ENCODE data around the gene C4orf17.
"Not testable (repeated sequence)": the region's sequence is repeated elsewhere in the genome, so short reads cannot be mapped to it uniquely, and the experiment has no call there.

C4orf17 gene

GRCh38 chr4:99510721-99511120 is at the start of gene C4orf17:
C4orf17 (plus strand) TSS chr4:99511021; CDS start chr4:99513082, 2,061 bp downstream.
- DNase-seq (ENCODE audit: extremely low read depth in 1 of 2, low read depth in 1 of 2), result no peak

- DNase-seq (ENCODE audit: extremely low read depth in 1 of 2, low read depth in 1 of 2), result no peak
Measured at GRCh38 chr4:99461623-99462401, 49.0 kb upstream of the C4orf17 start.

- DNase-seq (ENCODE audit: extremely low read depth in 1 of 2, low read depth in 1 of 2), result peak in 1 of 2 donors; percentile 20
Measured at GRCh38 chr4:99462875-99463464, 47.9 kb upstream of the C4orf17 start.

- no peak for DNase-seq (ENCODE audit: extremely low read depth in 1 of 2, low read depth in 1 of 2)
Measured at GRCh38 chr4:99463566-99463965, 47.3 kb upstream of the C4orf17 start.

- DNase-seq (ENCODE audit: extremely low read depth in 1 of 2, low read depth in 1 of 2), result no peak
Measured at GRCh38 chr4:99467887-99468286, 42.9 kb upstream of the C4orf17 start.

GRCh38 chr4:99468889-99469288 is 41.9 kb upstream of the C4orf17 start:
- DNase-seq (ENCODE audit: extremely low read depth in 1 of 2, low read depth in 1 of 2), result no peak

GRCh38 chr4:99471349-99471748 is 39.5 kb upstream of the C4orf17 start:
- DNase-seq (ENCODE audit: extremely low read depth in 1 of 2, low read depth in 1 of 2), result no peak

GRCh38 chr4:99471896-99472295 is 38.9 kb upstream of the C4orf17 start:
- no peak for DNase-seq (ENCODE audit: extremely low read depth in 1 of 2, low read depth in 1 of 2)

GRCh38 chr4:99473131-99473530 is 37.7 kb upstream of the C4orf17 start:
- DNase-seq (ENCODE audit: extremely low read depth in 1 of 2, low read depth in 1 of 2), result no peak

GRCh38 chr4:99483636-99484035 is 27.2 kb upstream of the C4orf17 start:
- no peak for DNase-seq (ENCODE audit: extremely low read depth in 1 of 2, low read depth in 1 of 2)

- no peak for DNase-seq (ENCODE audit: extremely low read depth in 1 of 2, low read depth in 1 of 2)
Measured at GRCh38 chr4:99485212-99485611, 25.6 kb upstream of the C4orf17 start.

- DNase-seq (ENCODE audit: extremely low read depth in 1 of 2, low read depth in 1 of 2), result not testable (repeated sequence)
Measured at GRCh38 chr4:99486648-99487047, 24.2 kb upstream of the C4orf17 start.

- no peak for DNase-seq (ENCODE audit: extremely low read depth in 1 of 2, low read depth in 1 of 2)
Measured at GRCh38 chr4:99490286-99490685, 20.5 kb upstream of the C4orf17 start.

- no peak for DNase-seq (ENCODE audit: extremely low read depth in 1 of 2, low read depth in 1 of 2)
Measured at GRCh38 chr4:99504804-99505502, 5.9 kb upstream of the C4orf17 start.

GRCh38 chr4:99506781-99507180 is 4.0 kb upstream of the C4orf17 start:
- DNase-seq (ENCODE audit: extremely low read depth in 1 of 2, low read depth in 1 of 2), result no peak

- no peak for DNase-seq (ENCODE audit: extremely low read depth in 1 of 2, low read depth in 1 of 2)
Measured at GRCh38 chr4:99507349-99507748, 3.5 kb upstream of the C4orf17 start.

GRCh38 chr4:99507762-99508161 is 3.1 kb upstream of the C4orf17 start:
- peak in 1 of 2 donors; percentile 14 for DNase-seq (ENCODE audit: extremely low read depth in 1 of 2, low read depth in 1 of 2)

- DNase-seq (ENCODE audit: extremely low read depth in 1 of 2, low read depth in 1 of 2), result no peak
Measured at GRCh38 chr4:99518601-99519295, 7.9 kb downstream of the C4orf17 start.

GRCh38 chr4:99529228-99529627 is 18.4 kb downstream of the C4orf17 start:
- no peak for DNase-seq (ENCODE audit: extremely low read depth in 1 of 2, low read depth in 1 of 2)

GRCh38 chr4:99529956-99530355 is 19.1 kb downstream of the C4orf17 start:
- no peak for DNase-seq (ENCODE audit: extremely low read depth in 1 of 2, low read depth in 1 of 2)

GRCh38 chr4:99534699-99535098 is 23.9 kb downstream of the C4orf17 start:
- not testable (repeated sequence) for DNase-seq (ENCODE audit: extremely low read depth in 1 of 2, low read depth in 1 of 2)
